HEK293 (cell line): ENCODE measurements around the gene ERVMER34-1.

Experiments
- CTCF ChIA-PET: fragments of 350-600 bp; formaldehyde crosslinking; extraction: SDS; loops from one replicate; lab custom pipeline; 2021; ENCODE audit warnings: antibody characterized with exemption; lab: Yijun Ruan, JAX
- POLR2A ChIA-PET: fragments of 300-600 bp; formaldehyde crosslinking; extraction: SDS; loops from one replicate; lab custom pipeline; 2020; ENCODE audit warnings: antibody characterized with exemption, inconsistent platforms; lab: Yijun Ruan, JAX
- H3K27ac ChIP-seq: fragments of 200-500 bp; sonication (Bioruptor generic); 2 replicates; pipeline ENCODE4 v1.5.1; 2014; ENCODE audit warnings: low read depth, low read length, control low read depth, inconsistent platforms; ENCODE audit errors: extremely low read depth
- H3K36me3 ChIP-seq, 2 experiments: fragments of 200-500 bp in 1 of 2; sonication (Bioruptor generic) in 1 of 2; 1 replicate in 1 of 2; 2 replicates in 1 of 2; pipeline ENCODE4 v1.5.1; 2014 to 2017; ENCODE audit warnings: inconsistent platforms in 2 of 2, low read length in 2 of 2; ENCODE audit not compliant: control insufficient read depth in 2 of 2, insufficient read depth in 1 of 2
- H3K4me1 ChIP-seq: fragments of 200-500 bp; sonication (Bioruptor generic); 2 replicates; pipeline ENCODE4 v1.5.1; 2014; ENCODE audit warnings: mild to moderate bottlenecking, low read length, inconsistent platforms; ENCODE audit not compliant: control insufficient read depth, insufficient read depth
- H3K4me3 ChIP-seq: 2 replicates; pipeline ENCODE4 v1.5.1; 2011; ENCODE audit warnings: low read depth, mild to moderate bottlenecking, control low read depth, low read length, moderate library complexity
- H3K9me3 ChIP-seq: fragments of 200-500 bp; sonication (Bioruptor generic); 2 replicates; pipeline ENCODE4 v1.5.1; 2014; ENCODE audit warnings: low read depth, low read length, inconsistent platforms; ENCODE audit not compliant: control insufficient read depth, insufficient read depth
- GLIS2 ChIP-seq: fragments of 450-650 bp; formaldehyde crosslinking; IDR thresholded peaks from 2 replicates; pipeline ENCODE4 v1.5.1; 2016; ENCODE audit warnings: missing biosample characterization, missing genetic modification characterization
- IKZF3 ChIP-seq: fragments of 450-650 bp; IDR thresholded peaks from 2 replicates; pipeline ENCODE4 v1.5.0; 2018; ENCODE audit warnings: missing biosample characterization, mild to moderate bottlenecking, missing genetic modification characterization, moderate library complexity
- INSM2 ChIP-seq: fragments of 450-650 bp; formaldehyde crosslinking; IDR thresholded peaks from 2 replicates; pipeline ENCODE4 v1.5.1; 2016; ENCODE audit warnings: missing biosample characterization, missing genetic modification characterization
- KLF9 ChIP-seq: fragments of 450-650 bp; formaldehyde crosslinking; IDR thresholded peaks from 2 replicates; pipeline ENCODE4 v1.5.1; 2016; ENCODE audit warnings: missing biosample characterization, missing genetic modification characterization, low read depth
- OSR2 ChIP-seq: fragments of 450-650 bp; formaldehyde crosslinking; IDR thresholded peaks from 2 replicates; pipeline ENCODE4 v1.5.1; 2016; ENCODE audit warnings: missing biosample characterization, missing genetic modification characterization
- SCRT2 ChIP-seq: fragments of 450-650 bp; formaldehyde crosslinking; IDR thresholded peaks from 2 replicates; pipeline ENCODE4 v1.5.1; 2016; ENCODE audit warnings: missing biosample characterization, missing genetic modification characterization
- SETDB1 ChIP-seq: IDR thresholded peaks from one replicate; pipeline ENCODE4 v1.6.1; 2017; ENCODE audit warnings: mild to moderate bottlenecking, low read length, moderate library complexity, mixed read lengths; ENCODE audit not compliant: insufficient read length
- WT1 ChIP-seq: fragments of 450-650 bp; formaldehyde crosslinking; IDR thresholded peaks from 2 replicates; pipeline ENCODE4 v1.5.1; 2016; ENCODE audit warnings: missing biosample characterization, missing genetic modification characterization
- YY1 ChIP-seq: fragments of 450-650 bp; formaldehyde crosslinking; IDR thresholded peaks from 2 replicates; pipeline ENCODE4 v1.5.1; 2018; ENCODE audit warnings: missing biosample characterization, missing genetic modification characterization
- ZBTB11 ChIP-seq: fragments of 450-650 bp; formaldehyde crosslinking; conservative IDR thresholded peaks from 2 replicates; pipeline ENCODE4 v1.5.1; 2016; ENCODE audit warnings: low read depth, missing biosample characterization, missing genetic modification characterization
- ZFHX2 ChIP-seq: fragments of 450-650 bp; formaldehyde crosslinking; conservative IDR thresholded peaks from 2 replicates; pipeline ENCODE4 v1.5.1; 2016; ENCODE audit warnings: missing biosample characterization, missing genetic modification characterization
- ZNF121 ChIP-seq: fragments of 450-650 bp; formaldehyde crosslinking; IDR thresholded peaks from 2 replicates; pipeline ENCODE4 v1.5.1; 2016; ENCODE audit warnings: missing biosample characterization, missing genetic modification characterization
- ZNF155 ChIP-seq: fragments of 450-650 bp; formaldehyde crosslinking; IDR thresholded peaks from 2 replicates; pipeline ENCODE4 v1.5.1; 2016; ENCODE audit warnings: missing biosample characterization, missing genetic modification characterization
- ZNF184 ChIP-seq: fragments of 450-650 bp; IDR thresholded peaks from 2 replicates; pipeline ENCODE4 v1.5.1; 2018; ENCODE audit warnings: missing biosample characterization, mild to moderate bottlenecking, missing genetic modification characterization
- ZNF266 ChIP-seq: fragments of 450-650 bp; formaldehyde crosslinking; IDR thresholded peaks from 2 replicates; pipeline ENCODE4 v1.5.1; 2016; ENCODE audit warnings: missing biosample characterization, missing genetic modification characterization, low read depth
- ZNF280D ChIP-seq: fragments of 450-650 bp; formaldehyde crosslinking; IDR thresholded peaks from 2 replicates; pipeline ENCODE4 v1.5.1; 2016; ENCODE audit warnings: missing biosample characterization, missing genetic modification characterization
- ZNF324 ChIP-seq: fragments of 450-650 bp; formaldehyde crosslinking; IDR thresholded peaks from 2 replicates; pipeline ENCODE4 v1.5.1; 2016; ENCODE audit warnings: missing biosample characterization, missing genetic modification characterization
- ZNF341 ChIP-seq: fragments of 450-650 bp; formaldehyde crosslinking; IDR thresholded peaks from 2 replicates; pipeline ENCODE4; 2016; ENCODE audit warnings: low read depth, missing biosample characterization, missing genetic modification characterization
- ZNF362 ChIP-seq: fragments of 450-650 bp; formaldehyde crosslinking; IDR thresholded peaks from 2 replicates; pipeline ENCODE4 v1.5.1; 2016; ENCODE audit warnings: missing biosample characterization, missing genetic modification characterization
- ZNF391 ChIP-seq: fragments of 450-650 bp; formaldehyde crosslinking; IDR thresholded peaks from 2 replicates; pipeline ENCODE4 v1.5.1; 2016; ENCODE audit warnings: low read depth, missing biosample characterization, missing genetic modification characterization, borderline replicate concordance
- ZNF423 ChIP-seq: fragments of 450-650 bp; formaldehyde crosslinking; IDR thresholded peaks from 2 replicates; pipeline ENCODE4 v1.5.1; 2016; ENCODE audit warnings: missing biosample characterization, missing genetic modification characterization
- ZNF48 ChIP-seq: fragments of 450-650 bp; formaldehyde crosslinking; IDR thresholded peaks from 2 replicates; pipeline ENCODE4 v1.5.1; 2016; ENCODE audit warnings: missing biosample characterization, missing genetic modification characterization
- ZNF488 ChIP-seq: fragments of 450-650 bp; formaldehyde crosslinking; IDR thresholded peaks from 2 replicates; pipeline ENCODE4 v1.5.1; 2016; ENCODE audit warnings: missing biosample characterization, missing genetic modification characterization
- ZNF529 ChIP-seq: fragments of 450-650 bp; formaldehyde crosslinking; IDR thresholded peaks from 2 replicates; pipeline ENCODE4 v1.5.1; 2017; ENCODE audit warnings: missing genetic modification characterization, missing biosample characterization; ENCODE audit not compliant: insufficient replicate concordance
- ZNF654 ChIP-seq: fragments of 450-650 bp; formaldehyde crosslinking; IDR thresholded peaks from 2 replicates; pipeline ENCODE4 v1.5.1; 2016; ENCODE audit warnings: low read depth, missing biosample characterization, missing genetic modification characterization
- ZNF660 ChIP-seq: fragments of 450-650 bp; IDR thresholded peaks from 2 replicates; pipeline ENCODE4 v1.5.1; 2018; ENCODE audit warnings: missing biosample characterization, mild to moderate bottlenecking, missing genetic modification characterization
- ZNF677 ChIP-seq: fragments of 450-650 bp; IDR thresholded peaks from 2 replicates; pipeline ENCODE4 v1.5.0; 2018; ENCODE audit warnings: missing biosample characterization, mild to moderate bottlenecking, missing genetic modification characterization, moderate library complexity
- ZNF701 ChIP-seq: fragments of 450-650 bp; formaldehyde crosslinking; IDR thresholded peaks from 2 replicates; pipeline ENCODE4 v1.5.1; 2016; ENCODE audit warnings: missing biosample characterization, missing genetic modification characterization
- ZNF776 ChIP-seq: fragments of 450-650 bp; formaldehyde crosslinking; IDR thresholded peaks from 2 replicates; pipeline ENCODE4 v1.5.0; 2017; ENCODE audit warnings: missing biosample characterization, missing genetic modification characterization, borderline replicate concordance
- ZNF792 ChIP-seq: fragments of 450-650 bp; formaldehyde crosslinking; IDR thresholded peaks from 2 replicates; pipeline ENCODE4 v1.5.1; 2016; ENCODE audit warnings: missing biosample characterization, missing genetic modification characterization
- ZXDB ChIP-seq: fragments of 450-650 bp; formaldehyde crosslinking; IDR thresholded peaks from 2 replicates; pipeline ENCODE4 v1.5.1; 2016; ENCODE audit warnings: missing biosample characterization, missing genetic modification characterization

The ERVMER34-1 gene

GRCh38 chr4:52694936-52695335 lies 56.3 kb downstream of the ERVMER34-1 start (continued):
- TF ChIP-seq ZNF362 (tag by site-specific recombination): no peak
- TF ChIP-seq ZBTB11 (tag by site-specific recombination): no peak
- no peak for TF ChIP-seq ZNF660
- TF ChIP-seq ZNF488: no peak
- TF ChIP-seq YY1 (tag by site-specific recombination): no peak
- TF ChIP-seq WT1: no peak
- no peak for TF ChIP-seq ZNF341 (tag by site-specific recombination)
- TF ChIP-seq ZNF266 (tag by site-specific recombination): no peak
- TF ChIP-seq ZNF324 (tag by site-specific recombination): no peak

- no peaks in the 10 kb centered on the region for H3K4me1 ChIP-seq
- CTCF ChIA-PET: no interaction called here
- TF ChIP-seq OSR2 (tag by site-specific recombination): no peak
- TF ChIP-seq ZXDB (tag by site-specific recombination): no peak
- no peak for TF ChIP-seq ZNF155 (tag by site-specific recombination)
- no peak for TF ChIP-seq ZNF121 (tag by site-specific recombination)
- no peak for TF ChIP-seq ZNF776 (tag by site-specific recombination)
- no peak for TF ChIP-seq ZFHX2 (tag by site-specific recombination)
- no peak for TF ChIP-seq ZNF654 (tag by site-specific recombination)
- no peak for TF ChIP-seq ZNF677 (tag by site-specific recombination)
- TF ChIP-seq ZNF701: no peak
- no peak for TF ChIP-seq KLF9 (tag by site-specific recombination)
- TF ChIP-seq ZNF184 (tag by site-specific recombination): no peak
- no peak for TF ChIP-seq ZNF391 (tag by site-specific recombination)
- peak; percentile 96 for TF ChIP-seq SETDB1
- no peak for TF ChIP-seq GLIS2 (tag by site-specific recombination)
- TF ChIP-seq ZNF423 (tag by site-specific recombination): no peak
- no peak for TF ChIP-seq ZNF280D
- TF ChIP-seq ZNF792 (tag by site-specific recombination): no peak
- no peak for TF ChIP-seq INSM2 (tag by site-specific recombination)
- no peak for TF ChIP-seq ZNF48 (tag by site-specific recombination)
- peak; percentile 94 for TF ChIP-seq ZNF529
- no peak for TF ChIP-seq SCRT2 (tag by site-specific recombination)
- TF ChIP-seq IKZF3 (tag by site-specific recombination): no peak
Observed at GRCh38 chr4:52693492-52693891, 57.7 kb downstream of the ERVMER34-1 start.

More at GRCh38 chr4:52693492-52693891, 57.7 kb downstream of the ERVMER34-1 start:
- Histone ChIP-seq H3K27ac (no peak overlapping the region), H3K36me3 (no peaks in the 10 kb centered on the region), H3K4me3 (no peak overlapping the region), H3K9me3 (no peaks in the 10 kb centered on the region)
- POLR2A ChIA-PET: no interaction called here
